Thyroid gland (tissue), 4 donors: Measurements from ENCODE around the gene STXBP3. TPM values are rescaled to one million over a fixed set of nuclear protein-coding genes. Genes with fewer than 3 reads are reported as not detected.

Source experiments
- DNase-seq, 2 donors: peaks; one replicate each; pipeline ENCODE4 v3.0.0-alpha.2; 2019
- H3K27ac ChIP-seq, 3 donors: fragments of 200-600 bp; sonication (generic); 1 replicate in 2 of 3; 2 replicates in 1 of 3; pipeline ENCODE4 v1.5.1; 2016 to 2019; ENCODE audit warnings: mild to moderate bottlenecking in 1 of 3, moderate library complexity in 1 of 3
- H3K27me3 ChIP-seq: fragments of 200-600 bp; sonication (generic); one replicate; pipeline ENCODE4 v1.5.1; 2019
- H3K36me3 ChIP-seq, 2 donors: fragments of 200-600 bp; sonication (generic); one replicate each; pipeline ENCODE4 v1.5.1; 2016 to 2019
- H3K4me1 ChIP-seq, 2 donors: fragments of 200-600 bp; sonication (generic); one replicate each; pipeline ENCODE4 v1.5.1; 2017 to 2019
- H3K4me3 ChIP-seq, 3 donors: fragments of 200-600 bp; sonication (generic); replicated peaks in 1 of 3; 1 replicate in 2 of 3; 2 replicates in 1 of 3; pipeline ENCODE4 v1.5.1; 2016; ENCODE audit warnings: mild to moderate bottlenecking in 1 of 3
- H3K9me3 ChIP-seq: fragments of 200-600 bp; sonication (generic); one replicate; pipeline ENCODE4 v1.5.1; 2017
- POLR2A ChIP-seq, 2 donors: fragments of 450-650 bp; IDR thresholded peaks; one replicate each; pipeline ENCODE4 v1.6.1; 2017; ENCODE audit warnings: antibody characterized with exemption in 2 of 2, mild to moderate bottlenecking in 2 of 2, moderate library complexity in 1 of 2
- WGBS, 2 donors: methylation state at CpG; one replicate each; pipeline ENCODE4 v1.1.5; 2017; 5-methylcytosine and 5-hydroxymethylcytosine counted together
- intact Hi-C: fragments of 100-400 bp; cut with DNase I; formaldehyde crosslinking; loops from one replicate; pipeline ENCODE4 v1.15.1; 2023
- total RNA-seq, 4 donors: library from RNA; depleted of rRNA; stranded (reverse); fragments of >200 nt; gene quantifications; one replicate each; pipeline ENCODE4 v1.2.3, GENCODE V29; 2016
- TF ChIP-seq, protein P1 (sequence below), 6 experiments: fragments of 200-600 bp in 3 of 6; fragments of 450-650 bp in 3 of 6; sonication (generic) in 3 of 6; IDR thresholded peaks; one replicate each; pipeline ENCODE4 v1.5.1; 2016 to 2019; ENCODE audit warnings: antibody characterized with exemption in 6 of 6, mild to moderate bottlenecking in 2 of 6, inconsistent platforms in 1 of 6, moderate library complexity in 1 of 6

STXBP3 gene
- total RNA-seq, 4 donors from 2014 or later = 82.6 to 223 (median 100) TPM

DNA sequence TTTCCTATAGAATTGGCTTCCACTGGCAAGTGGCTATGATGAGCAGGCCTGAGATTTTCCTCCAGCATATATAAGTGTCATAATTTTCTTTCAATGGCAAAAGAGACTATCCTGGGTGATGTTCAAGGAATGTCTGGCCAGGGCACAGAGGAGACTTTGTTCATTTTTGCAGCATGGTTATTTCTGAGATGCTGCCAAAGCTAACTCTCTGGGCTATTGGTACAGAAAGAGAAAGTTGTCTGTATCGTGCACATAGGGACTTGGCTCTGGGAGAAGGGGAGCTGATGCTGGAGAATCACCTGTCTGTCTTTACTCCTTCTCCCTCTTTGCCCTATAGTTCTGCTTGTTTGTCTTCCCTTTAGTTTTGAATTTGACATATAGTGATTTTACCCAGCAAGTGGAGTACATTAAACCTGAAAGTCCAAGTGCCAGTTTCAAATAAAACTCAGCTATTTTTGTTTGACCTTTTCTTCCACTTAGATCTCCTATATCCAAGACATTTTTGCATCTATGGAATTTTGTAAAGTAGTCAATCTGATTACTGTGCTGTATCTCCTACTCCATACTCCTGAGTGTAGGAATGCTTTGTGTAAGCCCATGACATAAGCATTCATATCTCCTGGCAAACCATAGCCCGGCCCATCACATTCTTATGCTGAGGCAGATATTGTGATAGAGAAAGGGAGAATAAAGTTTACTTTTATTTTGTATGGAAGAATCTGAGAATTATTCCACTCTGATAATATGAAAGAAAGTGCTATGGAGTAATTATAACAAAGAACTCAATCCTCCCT, 29.8 kb upstream of the STXBP3 start:
- no peaks in the 10 kb centered on the region for H3K9me3 ChIP-seq
- TF ChIP-seq, protein P1, sequence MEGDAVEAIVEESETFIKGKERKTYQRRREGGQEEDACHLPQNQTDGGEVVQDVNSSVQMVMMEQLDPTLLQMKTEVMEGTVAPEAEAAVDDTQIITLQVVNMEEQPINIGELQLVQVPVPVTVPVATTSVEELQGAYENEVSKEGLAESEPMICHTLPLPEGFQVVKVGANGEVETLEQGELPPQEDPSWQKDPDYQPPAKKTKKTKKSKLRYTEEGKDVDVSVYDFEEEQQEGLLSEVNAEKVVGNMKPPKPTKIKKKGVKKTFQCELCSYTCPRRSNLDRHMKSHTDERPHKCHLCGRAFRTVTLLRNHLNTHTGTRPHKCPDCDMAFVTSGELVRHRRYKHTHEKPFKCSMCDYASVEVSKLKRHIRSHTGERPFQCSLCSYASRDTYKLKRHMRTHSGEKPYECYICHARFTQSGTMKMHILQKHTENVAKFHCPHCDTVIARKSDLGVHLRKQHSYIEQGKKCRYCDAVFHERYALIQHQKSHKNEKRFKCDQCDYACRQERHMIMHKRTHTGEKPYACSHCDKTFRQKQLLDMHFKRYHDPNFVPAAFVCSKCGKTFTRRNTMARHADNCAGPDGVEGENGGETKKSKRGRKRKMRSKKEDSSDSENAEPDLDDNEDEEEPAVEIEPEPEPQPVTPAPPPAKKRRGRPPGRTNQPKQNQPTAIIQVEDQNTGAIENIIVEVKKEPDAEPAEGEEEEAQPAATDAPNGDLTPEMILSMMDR (IDR thresholded peaks at IDR 0.05) = no peak
- intact Hi-C loops = no loop called here
- DNase-seq = no peak
- H3K4me3 ChIP-seq = no peak overlapping the region
- H3K27me3 ChIP-seq = no peaks in the 10 kb centered on the region
- H3K36me3 ChIP-seq = no peaks in the 10 kb centered on the region
- 83 to 87% methylated on average over 2 of the region's 2 CpGs for whole genome bisulfite sequencing, 2 donors
- no peaks in the 10 kb centered on the region for H3K4me1 ChIP-seq
- H3K27ac ChIP-seq = no peak overlapping the region

DNA sequence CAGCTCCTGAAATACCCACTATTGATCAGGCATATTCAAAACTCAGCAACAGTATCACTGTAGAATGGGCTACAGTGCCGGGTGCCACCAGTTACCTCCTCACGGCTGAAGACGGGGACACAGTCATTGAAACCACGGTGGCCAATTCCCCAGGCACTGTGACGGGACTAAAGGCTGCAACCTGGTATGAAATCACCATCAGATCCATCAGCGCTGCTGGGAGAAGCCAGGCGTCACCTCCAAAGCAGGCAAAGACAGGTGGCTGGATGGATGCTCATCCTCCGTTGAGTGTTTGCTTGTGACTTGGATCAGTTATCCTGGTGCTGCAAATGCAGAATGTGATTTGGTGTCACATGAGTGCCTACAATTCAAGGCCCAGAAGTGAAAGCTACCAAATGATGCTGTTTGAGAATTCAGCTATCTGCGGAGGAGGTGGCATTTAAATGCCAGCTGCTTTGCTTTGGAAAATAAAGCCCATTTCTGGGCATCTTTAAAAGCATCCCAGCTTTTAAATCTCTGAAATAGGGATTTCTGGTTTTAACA, 28.6 kb upstream of the STXBP3 start:
- TF ChIP-seq, protein P1 (IDR thresholded peaks at IDR 0.05) = no peak
- TF ChIP-seq POLR2A (IDR thresholded peaks at IDR 0.05) = no peak
- WGBS, 2 donors = 81 to 85% methylated on average over 9 of the region's 9 CpGs
- DNase-seq = no peak
- no peaks in the 10 kb centered on the region for H3K9me3 ChIP-seq
- no peaks in the 10 kb centered on the region for H3K27me3 ChIP-seq
- H3K4me1 ChIP-seq = no peaks in the 10 kb centered on the region
- intact Hi-C loops = no loop called here
- H3K4me3 ChIP-seq = no peak overlapping the region
- no peaks in the 10 kb centered on the region for H3K36me3 ChIP-seq
- no peak overlapping the region for H3K27ac ChIP-seq

DNA sequence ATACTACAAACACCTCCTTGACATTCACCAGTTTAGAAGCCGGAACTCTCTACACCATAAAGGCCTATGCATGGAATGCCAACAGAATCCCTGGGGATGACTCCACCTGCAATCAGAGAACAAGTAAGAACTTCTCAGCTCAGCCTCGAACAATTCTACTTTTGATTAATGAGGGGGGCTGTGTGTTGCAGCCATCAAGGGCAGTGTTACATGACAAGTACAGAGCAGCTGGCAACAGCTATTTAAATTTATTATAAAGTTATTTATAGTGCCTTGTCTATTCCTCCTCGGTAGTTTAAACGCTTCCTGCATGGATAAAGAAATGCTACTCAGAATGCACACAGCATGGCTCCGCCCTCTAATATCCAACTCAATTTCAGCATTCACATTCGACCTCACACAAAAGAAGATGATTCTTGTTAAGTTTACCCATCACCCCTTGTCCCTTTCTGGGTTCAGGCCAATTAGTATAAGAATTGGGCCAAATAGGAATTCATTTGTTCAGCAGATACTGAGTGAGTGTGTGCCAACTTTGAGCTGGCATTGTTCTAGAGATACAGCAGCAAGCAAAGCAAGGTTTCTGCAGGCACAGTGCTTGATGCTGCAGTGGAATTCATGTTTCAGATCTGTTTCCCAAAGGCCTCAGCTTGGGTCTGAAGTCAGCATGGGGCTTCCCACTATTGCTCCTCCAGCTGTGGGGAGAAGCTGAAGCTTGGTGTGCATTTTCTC, 27.4 kb upstream of the STXBP3 start:
- no peak for DNase-seq
- no peaks in the 10 kb centered on the region for H3K9me3 ChIP-seq
- 69 to 79% methylated on average over 6 of the region's 6 CpGs for WGBS, 2 donors
- no peak overlapping the region for H3K4me3 ChIP-seq
- TF ChIP-seq, protein P1 (IDR thresholded peaks at IDR 0.05) = no peak
- TF ChIP-seq POLR2A (IDR thresholded peaks at IDR 0.05) = no peak
- intact Hi-C loops = no loop called here
- no peaks in the 10 kb centered on the region for H3K4me1 ChIP-seq
- H3K36me3 ChIP-seq = no peaks in the 10 kb centered on the region
- H3K27ac ChIP-seq = no peak overlapping the region
- no peaks in the 10 kb centered on the region for H3K27me3 ChIP-seq

DNA sequence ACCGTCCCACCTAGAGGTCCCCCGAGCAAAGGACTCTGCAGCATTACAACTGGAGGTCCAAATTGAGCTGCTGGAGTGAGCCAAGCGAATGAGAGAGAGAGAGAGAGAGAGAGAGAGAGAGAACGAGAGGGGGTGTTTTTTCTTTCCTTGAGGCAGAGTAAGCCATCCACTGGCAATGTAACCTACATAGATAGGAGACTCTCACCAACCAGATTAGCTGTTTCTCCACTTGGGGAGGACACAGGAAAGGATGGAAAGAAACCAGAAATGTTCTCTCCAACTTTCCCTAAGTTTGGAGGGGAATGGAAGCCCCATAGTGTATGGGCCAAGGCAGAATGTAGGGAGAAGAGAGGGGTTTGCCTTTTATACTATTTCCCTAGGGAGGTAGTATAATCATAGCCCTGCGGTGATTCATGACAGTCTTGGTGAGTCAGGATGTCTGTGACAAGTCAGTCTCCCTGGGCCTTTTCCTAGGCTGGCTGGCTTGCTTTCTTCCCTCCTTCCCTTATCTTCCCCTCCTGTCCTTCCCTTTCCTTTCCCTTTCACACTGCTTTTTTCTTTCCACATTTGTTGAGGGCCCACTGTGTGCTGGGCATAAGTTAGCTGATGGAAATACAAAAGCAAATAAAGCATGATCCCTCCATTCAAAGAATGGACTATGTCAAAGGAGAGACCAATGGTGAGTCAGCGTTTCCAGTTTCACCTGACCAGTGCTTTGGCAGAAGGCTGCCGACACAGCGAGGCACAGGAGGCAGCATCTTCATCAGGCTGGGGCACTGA, 26.6 kb upstream of the STXBP3 start:
- Histone ChIP-seq H3K4me3 (no peak overlapping the region), H3K27me3 (no peaks in the 10 kb centered on the region), H3K9me3 (no peaks in the 10 kb centered on the region), H3K27ac (no peak overlapping the region), H3K4me1 (no peaks in the 10 kb centered on the region), H3K36me3 (no peaks in the 10 kb centered on the region)
- no peak for DNase-seq
- TF ChIP-seq, protein P1 (IDR thresholded peaks at IDR 0.05) = no peak
- no peak for TF ChIP-seq POLR2A (IDR thresholded peaks at IDR 0.05)
- 71 to 81% methylated on average over 8 of the region's 8 CpGs for WGBS, 2 donors
- intact Hi-C loops = no loop called here
